ENCODE measurements around the gene SEC16A.

SEC16A gene

GRCh38 chr9:136504512-136505348 is 21.9 kb upstream of the SEC16A start:
- no peak for DNase-seq

DNA sequence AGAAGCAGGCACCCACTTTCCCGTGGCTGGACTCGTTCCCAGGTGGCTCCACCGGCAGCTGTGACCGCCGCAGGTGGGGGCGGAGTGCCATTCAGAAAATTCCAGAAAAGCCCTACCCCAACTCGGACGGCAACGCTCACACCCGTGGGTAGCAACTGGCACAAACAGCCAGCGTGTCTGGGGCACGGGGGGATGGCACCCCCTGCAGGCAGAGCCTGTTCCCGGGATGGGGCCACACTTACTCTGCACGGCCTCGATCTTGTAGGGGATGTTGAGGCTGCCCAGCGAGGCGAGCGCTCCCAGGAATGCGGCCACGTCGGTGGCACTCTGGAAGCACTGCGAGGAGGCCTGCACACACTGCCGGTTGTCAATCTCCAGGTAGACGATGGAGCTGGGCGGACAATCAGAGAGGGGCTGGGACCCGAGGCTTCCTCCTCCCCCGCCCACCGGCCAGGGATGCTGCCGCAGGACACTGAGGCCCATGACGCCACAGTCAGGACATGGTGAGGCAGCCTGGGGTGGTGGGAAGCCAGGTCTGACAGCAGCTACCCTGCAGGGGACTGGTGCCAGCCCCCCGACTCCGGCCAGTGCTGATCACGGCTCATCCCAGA is 20.2 kb upstream of the SEC16A start:
- no peak for DNase-seq

DNA sequence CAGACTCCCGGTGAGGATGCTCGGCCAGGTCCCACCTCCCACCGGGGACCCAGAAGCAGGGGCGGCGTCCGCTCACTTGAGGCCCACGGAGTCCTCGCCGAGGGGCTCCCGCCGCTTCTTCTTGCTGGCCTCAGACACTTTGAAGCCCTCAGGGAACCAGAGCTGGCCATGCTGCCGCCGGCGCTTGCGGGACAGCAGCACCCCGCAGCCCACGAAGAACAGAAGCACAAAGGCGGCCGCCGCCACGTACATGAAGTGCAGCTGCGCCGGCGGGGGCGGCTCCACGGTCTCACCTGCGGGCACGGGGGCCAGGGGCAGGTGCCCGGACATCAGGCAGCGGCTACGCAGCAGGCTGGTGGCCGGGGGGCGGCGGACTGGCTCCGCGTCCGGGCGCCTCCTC is 19.4 kb upstream of the SEC16A start:
- DNase-seq, result no peak

- DNase-seq, result no peak
Observed at GRCh38 chr9:136501686-136502085, 18.8 kb upstream of the SEC16A start.

- DNase-seq, result no peak
Observed at GRCh38 chr9:136499935-136500910, 17.4 kb upstream of the SEC16A start.

DNA sequence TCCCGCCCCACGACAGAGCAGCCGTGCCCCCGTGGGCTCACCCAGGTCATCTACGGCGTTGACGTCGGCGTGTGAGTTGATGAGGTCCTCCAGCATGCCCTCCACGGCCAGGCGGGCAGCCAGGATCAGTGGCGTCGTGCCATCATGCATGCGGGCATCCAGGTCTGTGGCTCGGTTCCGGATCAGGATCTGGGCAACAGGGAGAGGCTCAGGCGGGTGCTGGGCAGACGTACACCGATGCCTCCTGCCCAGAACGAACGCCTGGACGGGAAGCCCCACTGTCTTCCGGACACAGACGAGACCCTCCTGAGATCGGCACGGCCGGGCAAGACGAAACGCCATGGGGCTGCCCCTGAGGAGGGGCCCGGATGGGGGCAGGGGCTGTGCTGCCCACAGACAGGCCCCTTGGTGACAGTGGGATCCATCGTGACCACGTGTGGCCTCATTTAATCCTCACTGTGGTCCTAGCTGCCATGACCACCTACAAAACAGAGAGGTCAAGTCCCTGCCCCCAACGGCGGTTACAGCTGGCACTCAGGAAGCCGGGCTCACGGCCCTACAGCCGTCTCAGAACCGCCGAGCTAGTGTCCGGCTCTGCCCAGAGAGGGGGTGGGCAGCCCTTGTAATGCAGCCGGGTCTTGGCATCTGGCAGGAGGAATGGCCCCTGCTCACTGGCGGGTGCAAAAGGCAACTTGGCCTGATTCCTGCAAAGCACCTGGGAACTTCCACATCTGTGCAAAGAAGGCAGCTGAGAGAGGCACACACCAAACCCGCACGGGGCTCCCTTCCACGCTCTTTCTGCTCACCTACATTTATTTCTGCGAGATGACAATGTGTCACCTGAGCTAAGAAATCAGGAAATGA is 16.5 kb upstream of the SEC16A start:
- DNase-seq, result no peak

DNA sequence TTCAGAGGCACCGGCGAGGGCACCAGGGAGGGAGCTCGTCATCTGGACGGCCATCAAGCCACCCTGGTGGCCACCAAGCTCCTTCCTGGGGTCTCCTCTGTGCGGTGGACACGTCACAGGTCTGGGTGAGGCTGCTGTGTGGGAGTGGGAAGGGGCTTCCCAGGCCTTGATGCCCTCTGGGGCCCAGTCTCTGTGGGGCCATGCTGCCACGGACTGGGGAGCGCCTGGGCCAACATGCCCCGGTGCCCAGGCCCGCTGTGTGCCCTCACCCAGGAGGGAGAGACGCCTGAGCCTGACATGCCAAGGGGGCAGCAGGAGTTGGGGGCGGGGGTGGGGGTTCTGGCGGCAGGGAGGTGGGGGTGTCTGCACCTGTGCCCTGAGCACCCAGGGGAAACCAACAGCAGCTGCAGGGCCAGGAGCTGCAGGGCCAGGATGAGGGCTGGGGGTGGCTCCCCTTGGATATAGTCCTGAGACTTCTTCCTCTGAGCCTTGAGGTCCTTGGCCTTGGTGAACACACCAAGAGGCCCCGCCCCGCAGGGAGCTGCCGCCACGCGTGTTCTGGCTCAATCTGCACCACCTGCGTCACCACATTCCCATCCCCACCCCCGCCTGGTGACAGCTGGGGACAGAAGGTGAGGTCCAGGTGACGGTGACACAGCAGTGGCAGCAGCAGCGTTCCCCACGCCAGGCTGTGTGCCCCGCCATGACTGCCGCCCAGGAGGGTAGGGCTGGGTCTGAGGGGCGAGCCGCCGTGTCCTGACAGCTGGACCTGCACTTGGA is 15.3 kb upstream of the SEC16A start:
- no peak for DNase-seq

DNA sequence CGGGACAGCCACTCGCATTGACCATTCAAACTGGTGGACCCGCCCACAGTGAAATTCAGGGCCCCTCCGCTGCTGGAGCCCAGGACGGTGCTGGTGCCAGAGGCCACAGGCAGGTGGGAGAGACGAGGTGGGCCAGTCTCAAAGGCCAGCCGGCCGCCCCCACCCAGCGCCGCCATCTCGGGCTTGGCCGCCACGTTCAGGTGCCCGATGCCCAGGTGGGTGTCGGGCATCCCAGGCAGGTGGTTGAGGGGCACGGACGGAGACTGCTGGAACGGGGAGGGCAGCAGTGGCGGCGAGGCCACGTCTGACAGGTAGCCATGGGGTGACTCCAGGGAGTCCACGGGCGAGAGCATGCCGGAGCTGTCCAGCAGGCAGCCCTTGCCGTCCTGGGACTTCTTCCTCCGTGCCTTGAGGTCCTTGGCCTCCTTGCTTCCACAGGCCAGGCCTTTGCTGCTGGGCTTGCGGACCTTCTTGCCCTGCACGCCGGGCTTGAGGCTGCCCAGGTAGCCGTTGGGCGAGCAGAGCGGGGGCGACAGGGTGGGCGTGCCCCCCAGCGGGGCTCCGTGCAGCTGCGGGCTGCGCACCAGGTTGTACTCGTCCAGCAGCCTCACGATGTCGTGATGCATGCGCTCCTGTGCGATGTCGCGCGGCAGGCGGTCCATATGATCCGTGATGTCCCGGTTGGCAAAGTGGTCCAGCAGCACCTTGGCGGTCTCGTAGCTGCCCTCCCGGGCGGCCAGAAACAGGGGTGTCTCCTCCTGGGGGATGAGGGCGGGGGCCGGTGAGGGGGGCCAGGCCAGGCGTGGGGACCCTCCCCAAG is 14.2 kb upstream of the SEC16A start:
- DNase-seq, result no peak

- DNase-seq, result no peak
Observed at GRCh38 chr9:136496181-136496580, 13.3 kb upstream of the SEC16A start.

GRCh38 chr9:136495238-136495800 is 12.5 kb upstream of the SEC16A start:
- no peak for DNase-seq

GRCh38 chr9:136494531-136495215 is 11.8 kb upstream of the SEC16A start:
- no peak for DNase-seq

- no peak for DNase-seq
Observed at GRCh38 chr9:136494012-136494411, 11.2 kb upstream of the SEC16A start.

- no peak for DNase-seq
Observed at GRCh38 chr9:136493567-136493971, 10.7 kb upstream of the SEC16A start.

DNA sequence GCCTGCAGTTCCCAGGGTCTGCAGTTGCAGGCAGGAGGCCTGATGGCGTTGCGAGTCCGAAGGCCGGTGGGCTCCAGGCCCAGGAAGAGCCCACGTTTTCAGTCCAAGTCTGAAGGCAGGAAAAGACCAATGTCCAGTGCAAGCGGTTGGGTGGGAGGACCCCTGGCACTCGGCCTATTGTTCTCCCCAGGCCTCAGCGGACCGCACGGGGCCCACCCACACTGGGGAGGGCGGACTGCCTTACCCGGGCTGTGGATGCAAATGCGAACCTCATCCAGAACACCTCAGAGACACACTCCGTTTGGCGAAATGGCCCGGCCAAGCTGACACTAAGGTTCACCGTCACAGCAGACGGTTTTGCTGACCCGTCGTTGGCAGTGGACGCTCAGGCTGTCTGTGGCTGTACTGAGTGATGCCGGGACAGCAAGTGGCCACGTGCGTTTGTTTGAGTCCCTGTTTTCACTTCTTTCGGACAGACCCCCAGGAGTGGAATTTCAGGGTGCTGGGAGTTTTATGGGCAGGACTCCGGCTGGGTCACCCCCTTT is 10.2 kb upstream of the SEC16A start:
- no peak for DNase-seq

GRCh38 chr9:136489731-136490130 is 6.9 kb upstream of the SEC16A start:
- DNase-seq, result no peak

DNA sequence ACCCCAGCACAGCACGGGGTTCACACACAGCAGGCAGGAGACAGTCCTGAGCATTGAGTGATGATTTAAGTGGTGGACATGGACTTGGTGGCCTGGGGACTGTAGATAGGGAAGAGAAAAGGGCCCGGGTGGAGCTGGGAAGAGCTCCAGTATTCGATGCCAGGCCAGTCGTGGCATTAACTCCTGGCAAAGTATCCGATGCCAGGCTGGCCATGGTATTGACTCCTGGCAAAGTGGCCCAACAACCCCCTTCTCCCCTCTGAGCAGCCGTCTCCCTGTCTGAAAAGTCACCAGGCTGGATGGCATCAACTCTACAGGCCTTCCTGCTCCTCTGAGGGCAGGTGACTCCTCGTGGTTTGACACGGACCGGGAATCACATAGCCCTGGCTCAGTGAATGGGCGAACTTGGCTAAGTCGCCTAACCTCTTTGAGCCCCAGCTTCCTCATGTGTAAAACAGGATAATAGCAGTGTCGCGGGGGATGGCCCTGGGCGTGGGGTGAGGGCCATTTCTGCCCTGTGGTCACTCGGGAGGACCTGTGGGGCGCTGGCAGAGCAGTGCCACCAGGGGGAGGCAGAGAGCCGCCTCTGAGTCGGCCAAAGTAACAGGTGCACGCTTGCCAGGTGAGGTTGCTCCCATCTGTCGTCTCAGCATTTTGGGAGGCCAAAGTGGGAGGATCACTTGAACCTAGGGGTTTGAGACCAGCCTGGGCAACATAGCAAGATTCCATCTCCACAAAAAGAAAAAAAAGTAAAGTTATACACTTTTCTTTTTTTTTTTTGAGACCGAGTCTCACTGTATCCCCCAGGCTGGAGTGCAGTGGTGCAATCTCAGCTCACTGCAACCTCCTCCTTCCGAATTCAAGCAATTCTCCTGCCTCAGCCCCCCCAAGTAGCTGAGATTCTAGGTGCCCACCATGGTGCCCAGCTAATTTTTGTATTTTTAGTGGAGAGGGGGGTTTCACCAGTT is 5.7 kb upstream of the SEC16A start:
- DNase-seq, result peak; percentile 31

GRCh38 chr9:136487672-136488071 is 4.8 kb upstream of the SEC16A start:
- no peak for DNase-seq

Data from COR-L47 (cell line).